K562 (cell line): Measurements from ENCODE around the gene GPRC5B. TPM values are rescaled to one million over a fixed set of nuclear protein-coding genes. Genes with fewer than 3 reads are reported as not detected.
A peak's percentile ranks its signal among the peaks of the same experiment; 100 is the strongest.

Experiments used
- ATF4 ChIP-seq: fragments of 450-650 bp; formaldehyde crosslinking; IDR thresholded peaks from 2 replicates; pipeline ENCODE4 v1.4.0; 2022; ENCODE audit warnings: mild to moderate bottlenecking, moderate library complexity
- BHLHE40 ChIP-seq: IDR thresholded peaks from 2 replicates; pipeline ENCODE4 v1.6.1; 2011; ENCODE audit warnings: low read length, improper control_type of control experiment
- COPS2 ChIP-seq: fragments of 450-650 bp; conservative IDR thresholded peaks from 2 replicates; pipeline ENCODE4 v1.6.1; 2016; ENCODE audit warnings: mild to moderate bottlenecking, moderate library complexity
- CREB3L1 ChIP-seq: fragments of 450-650 bp; IDR thresholded peaks from 2 replicates; pipeline ENCODE4 v1.6.1; 2014; ENCODE audit warnings: low read depth, mild to moderate bottlenecking, moderate library complexity, borderline replicate concordance
- E2F1 ChIP-seq: sonication (generic); formaldehyde crosslinking; IDR thresholded peaks from 2 replicates; pipeline ENCODE4 v1.8.1; 2023; ENCODE audit warnings: mild to moderate bottlenecking, missing genetic modification reagents, moderate library complexity
- E2F4 ChIP-seq: sonication (generic); formaldehyde crosslinking; IDR thresholded peaks from 2 replicates; pipeline ENCODE4 v1.8.0; 2022; ENCODE audit warnings: mild to moderate bottlenecking, low read depth, missing genetic modification reagents
- ELF1 ChIP-seq: fragments of 200-800 bp; sonication (Bioruptor generic); IDR thresholded peaks from 2 replicates; pipeline ENCODE4 v1.6.1; 2016; ENCODE audit warnings: missing genetic modification characterization, missing compliant biosample characterization
- ELF2 ChIP-seq: fragments of 250-450 bp; sonication (Bioruptor Pico); IDR thresholded peaks from 2 replicates; pipeline ENCODE4 v1.5.0; 2021; ENCODE audit warnings: mild to moderate bottlenecking
- ETV5 ChIP-seq: sonication (generic); formaldehyde crosslinking; IDR thresholded peaks from 2 replicates; pipeline ENCODE4 v1.4.0; 2020; ENCODE audit warnings: low read depth, mild to moderate bottlenecking, missing genetic modification reagents
- FOXA1 ChIP-seq: fragments of 450-650 bp; IDR thresholded peaks from 2 replicates; pipeline ENCODE4 v1.6.1; 2016; ENCODE audit warnings: mild to moderate bottlenecking, borderline replicate concordance
- HDGF ChIP-seq: fragments of 450-650 bp; IDR thresholded peaks from 2 replicates; pipeline ENCODE4 v1.6.1; 2016
- IRF2 ChIP-seq: sonication (generic); formaldehyde crosslinking; IDR thresholded peaks from 2 replicates; pipeline ENCODE4 v1.8.1; 2022; ENCODE audit warnings: mild to moderate bottlenecking, missing genetic modification reagents
- LARP7 ChIP-seq: fragments of 450-650 bp; IDR thresholded peaks from 2 replicates; pipeline ENCODE4 v1.6.1; 2016
- MYBL2 ChIP-seq, 2 experiments: fragments of 450-650 bp in 1 of 2; sonication (generic) in 1 of 2; formaldehyde crosslinking in 1 of 2; IDR thresholded peaks; 2 replicates each; pipeline versions ENCODE4 v1.6.1 to v1.8.1; 2017 to 2022; ENCODE audit warnings: borderline replicate concordance in 1 of 2, inconsistent platforms in 1 of 2, low read depth in 1 of 2, mild to moderate bottlenecking in 1 of 2, missing genetic modification reagents in 1 of 2, moderate library complexity in 1 of 2
- POLR2A ChIP-seq: fragments of 450-650 bp; conservative IDR thresholded peaks from 2 replicates; pipeline ENCODE4 v1.6.1; 2016
- POLR2B ChIP-seq: fragments of 450-650 bp; IDR thresholded peaks from 2 replicates; pipeline ENCODE4 v1.6.1; 2018; ENCODE audit warnings: low read depth; ENCODE audit not compliant: partially characterized antibody
- SMARCC2 ChIP-seq: fragments of 450-650 bp; IDR thresholded peaks from 2 replicates; pipeline ENCODE4 v1.6.1; 2017; ENCODE audit warnings: antibody characterized with exemption, moderate library complexity, mild to moderate bottlenecking, low read depth
- TAF1 ChIP-seq: IDR thresholded peaks from 2 replicates; pipeline ENCODE4 v1.6.1; 2011; ENCODE audit warnings: mild to moderate bottlenecking, low read length, moderate library complexity; ENCODE audit not compliant: insufficient read depth, control insufficient read depth, severe bottlenecking; ENCODE audit errors: extremely low read depth
- TFE3 ChIP-seq: fragments of 450-650 bp; formaldehyde crosslinking; IDR thresholded peaks from 2 replicates; pipeline ENCODE4 v1.4.0; 2020; ENCODE audit warnings: mild to moderate bottlenecking, mixed read lengths
- ZNF511 ChIP-seq: sonication (generic); formaldehyde crosslinking; IDR thresholded peaks from 2 replicates; pipeline ENCODE4 v1.8.0; 2022; ENCODE audit warnings: mild to moderate bottlenecking, missing genetic modification reagents
- ZNF583 ChIP-seq: fragments of 250-450 bp; sonication (Bioruptor Pico); IDR thresholded peaks from 2 replicates; pipeline ENCODE4 v1.4.0; 2020
- ZNF717 ChIP-seq: fragments of 250-450 bp; sonication (Bioruptor Pico); IDR thresholded peaks from 2 replicates; pipeline ENCODE4 v1.5.0; 2021
- polyA plus RNA-seq, 8 experiments: library from polyadenylated mRNA; depleted of rRNA in 4 of 8; stranded (reverse) in 5 of 8; unstranded in 3 of 8; fragments of >200 nt; fragmentation: Nextera tagmentation in 2 of 8; fragmentation: Illumina TruSeq in 1 of 8; extraction: Ambion mirVana in 2 of 8; extraction: Trizol in 1 of 8; gene quantifications; 2 replicates each; pipeline versions ENCODE4 v1.2.1 to v1.2.3, GENCODE V29; 2011 to 2014; ENCODE audit warnings: inconsistent platforms in 1 of 8, missing spikeins in 1 of 8
- total RNA-seq, 7 experiments: library from RNA; depleted of rRNA in 6 of 7; stranded (reverse); fragments of >200 nt in 6 of 7; fragmentation: Illumina TruSeq in 2 of 7; extraction: Trizol in 2 of 7; gene quantifications; 2 replicates each; pipeline versions ENCODE4 v1.2.1 to v1.2.3, GENCODE V29; 2011 to 2021; ENCODE audit warnings: low replicate concordance in 1 of 7

GPRC5B gene
- total and polyA plus RNA-seq, 9 of the 15 experiments (the other 6 are each of a cell fraction or from before 2014, with no cell fraction given), result 0.65 to 5.5 (median 1.3) TPM

- no peak for TF ChIP-seq POLR2B
- no peak for TF ChIP-seq IRF2 (CRISPR knock-in tag)
- no peak for TF ChIP-seq TAF1
- TF ChIP-seq TFE3, result no peak
- TF ChIP-seq BHLHE40, result peak; percentile 43; the same call in 1 of the 2 replicates
- TF ChIP-seq POLR2A, result no peak
- no peak for TF ChIP-seq LARP7
- TF ChIP-seq COPS2, result no peak
- TF ChIP-seq E2F1, result peak; percentile 55; the same call in 1 of the 2 replicates
- no peak for TF ChIP-seq SMARCC2
- TF ChIP-seq FOXA1, result no peak
- no peak for TF ChIP-seq ELF1 (tag)
- TF ChIP-seq ZNF511 (CRISPR knock-in tag), result no peak
- 0 out of 2 replicates have a peak, but pooled peaks have one; percentile 41 for TF ChIP-seq HDGF
- TF ChIP-seq CREB3L1, result peak; percentile 51; the same call in 1 of the 2 replicates
- no peak for TF ChIP-seq ELF2 (CRISPR knock-in tag)
- no peak for TF ChIP-seq MYBL2 (IDR thresholded peaks at IDR 0.05; ENCODE audit: low read depth)
- no peak for TF ChIP-seq MYBL2 (CRISPR knock-in tag; IDR thresholded peaks at IDR 0.05; ENCODE audit: borderline replicate concordance)
- TF ChIP-seq ZNF583, result no peak
- peak; percentile 44; the same call in 1 of the 2 replicates for TF ChIP-seq E2F4 (CRISPR knock-in tag)
- no peak for TF ChIP-seq ETV5 (CRISPR knock-in tag)
- no peak for TF ChIP-seq ATF4 (CRISPR knock-in tag)
- no peak for TF ChIP-seq ZNF717 (CRISPR knock-in tag)
These were observed 1.7 kb upstream of the GPRC5B start (continued) for GRCh38 chr16:19886073-19886941.
